Measurements from ENCODE around the gene UBALD2. TPM values are rescaled to one million over a fixed set of nuclear protein-coding genes. Genes with fewer than 3 reads are reported as not detected.

Gene UBALD2
- total and polyA plus RNA-seq, 2 of the 13 experiments (the other 11 are each of a cell fraction or from before 2014, with no cell fraction given): 3.3 to 89.7 TPM

- no peak for TF ChIP-seq SCMH1 (CRISPR knock-in tag; IDR thresholded peaks at IDR 0.05; ENCODE audit: borderline replicate concordance)
- no peak for TF ChIP-seq TSC22D2 (CRISPR knock-in tag; IDR thresholded peaks at IDR 0.05; ENCODE audit: borderline replicate concordance)
- TF ChIP-seq CENPX (CRISPR knock-in tag; IDR thresholded peaks at IDR 0.05): no peak
- TF ChIP-seq ZNF407 (CRISPR knock-in tag; IDR thresholded peaks at IDR 0.05; ENCODE audit: not compliant biosample characterization): peak; percentile 59
- TF ChIP-seq HCFC1 (IDR thresholded peaks at IDR 0.05; ENCODE audit: low read depth, low read length): no peak
- TF ChIP-seq FLYWCH1 (CRISPR knock-in tag; IDR thresholded peaks at IDR 0.05): no peak
- peak; percentile 48; the same call in 1 of the 2 replicates for TF ChIP-seq SALL1 (CRISPR knock-in tag; IDR thresholded peaks at IDR 0.05)
- peak; percentile 72 for TF ChIP-seq ZNF274 (CRISPR knock-in tag; IDR thresholded peaks at IDR 0.05)
- no peak for TF ChIP-seq ZNF235 (CRISPR knock-in tag; IDR thresholded peaks at IDR 0.05; ENCODE audit: borderline replicate concordance)
- no peak for TF ChIP-seq ZNF703 (CRISPR knock-in tag; IDR thresholded peaks at IDR 0.05; ENCODE audit: borderline replicate concordance)
- peak; percentile 76 for TF ChIP-seq TEAD3 (CRISPR knock-in tag; optimal IDR thresholded peaks at IDR 0.05; ENCODE audit: borderline replicate concordance)
- no peak for TF ChIP-seq FOXM1 (CRISPR knock-in tag; IDR thresholded peaks at IDR 0.05)
- TF ChIP-seq, protein P1, sequence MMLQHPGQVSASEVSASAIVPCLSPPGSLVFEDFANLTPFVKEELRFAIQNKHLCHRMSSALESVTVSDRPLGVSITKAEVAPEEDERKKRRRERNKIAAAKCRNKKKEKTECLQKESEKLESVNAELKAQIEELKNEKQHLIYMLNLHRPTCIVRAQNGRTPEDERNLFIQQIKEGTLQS (CRISPR knock-in tag; IDR thresholded peaks at IDR 0.05): no peak
- TF ChIP-seq ADNP (CRISPR knock-in tag; IDR thresholded peaks at IDR 0.05): peak; percentile 78; the same call in 1 of the 2 replicates
- 0 out of 2 replicates have a peak, but pooled peaks have one; percentile 40 for TF ChIP-seq ZNF225 (CRISPR knock-in tag; IDR thresholded peaks at IDR 0.05)
- no peak for TF ChIP-seq ZNF20 (CRISPR knock-in tag; IDR thresholded peaks at IDR 0.05)
- TF ChIP-seq, protein P2, sequence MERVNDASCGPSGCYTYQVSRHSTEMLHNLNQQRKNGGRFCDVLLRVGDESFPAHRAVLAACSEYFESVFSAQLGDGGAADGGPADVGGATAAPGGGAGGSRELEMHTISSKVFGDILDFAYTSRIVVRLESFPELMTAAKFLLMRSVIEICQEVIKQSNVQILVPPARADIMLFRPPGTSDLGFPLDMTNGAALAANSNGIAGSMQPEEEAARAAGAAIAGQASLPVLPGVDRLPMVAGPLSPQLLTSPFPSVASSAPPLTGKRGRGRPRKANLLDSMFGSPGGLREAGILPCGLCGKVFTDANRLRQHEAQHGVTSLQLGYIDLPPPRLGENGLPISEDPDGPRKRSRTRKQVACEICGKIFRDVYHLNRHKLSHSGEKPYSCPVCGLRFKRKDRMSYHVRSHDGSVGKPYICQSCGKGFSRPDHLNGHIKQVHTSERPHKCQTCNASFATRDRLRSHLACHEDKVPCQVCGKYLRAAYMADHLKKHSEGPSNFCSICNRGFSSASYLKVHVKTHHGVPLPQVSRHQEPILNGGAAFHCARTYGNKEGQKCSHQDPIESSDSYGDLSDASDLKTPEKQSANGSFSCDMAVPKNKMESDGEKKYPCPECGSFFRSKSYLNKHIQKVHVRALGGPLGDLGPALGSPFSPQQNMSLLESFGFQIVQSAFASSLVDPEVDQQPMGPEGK (CRISPR knock-in tag; IDR thresholded peaks at IDR 0.05): no peak
- 0 out of 2 replicates have a peak, but pooled peaks have one; percentile 34 for TF ChIP-seq ZNF501 (CRISPR knock-in tag; IDR thresholded peaks at IDR 0.05)
- TF ChIP-seq ZNF737 (CRISPR knock-in tag; IDR thresholded peaks at IDR 0.05; ENCODE audit: borderline replicate concordance): no peak
- TF ChIP-seq DPF2 (CRISPR knock-in tag; IDR thresholded peaks at IDR 0.05; ENCODE audit: borderline replicate concordance, low read depth): no peak
- peak; percentile 54; the same call in 1 of the 2 replicates for TF ChIP-seq RXRA (CRISPR knock-in tag; IDR thresholded peaks at IDR 0.05)
Measured at GRCh38 chr17:76251478-76252039, 13.6 kb upstream of the UBALD2 start (continued).

Measured in HepG2 (cell line).